Left renal cortex interstitium (tissue), 4 donors: ENCODE results near the gene ACAN. TPM values are rescaled to one million over a fixed set of nuclear protein-coding genes. Genes with fewer than 3 reads are reported as not detected.

Experiments
- DNase-seq, 4 donors: peaks; one replicate each; pipeline ENCODE4 v3.0.0-alpha.2; 2013; ENCODE audit warnings: low read depth in 4 of 4, low spot score in 2 of 4, missing footprints in 1 of 4
- polyA plus RNA-seq, 4 donors: library from polyadenylated mRNA; unstranded; fragments of 120-200 nt; gene quantifications; one replicate each; pipeline ENCODE4 v1.2.1, GENCODE V29; 2013; ENCODE audit not compliant: insufficient read length in 4 of 4

ACAN gene
- polyA plus RNA-seq, 4 donors = 2.2 to 5.2 (median 3.9) TPM

- no peak for DNase-seq
Observed at GRCh38 chr15:88800026-88800425, 3.2 kb upstream of the ACAN start.

- no peak for DNase-seq
Observed at GRCh38 chr15:88800738-88801137, 2.5 kb upstream of the ACAN start.

DNA sequence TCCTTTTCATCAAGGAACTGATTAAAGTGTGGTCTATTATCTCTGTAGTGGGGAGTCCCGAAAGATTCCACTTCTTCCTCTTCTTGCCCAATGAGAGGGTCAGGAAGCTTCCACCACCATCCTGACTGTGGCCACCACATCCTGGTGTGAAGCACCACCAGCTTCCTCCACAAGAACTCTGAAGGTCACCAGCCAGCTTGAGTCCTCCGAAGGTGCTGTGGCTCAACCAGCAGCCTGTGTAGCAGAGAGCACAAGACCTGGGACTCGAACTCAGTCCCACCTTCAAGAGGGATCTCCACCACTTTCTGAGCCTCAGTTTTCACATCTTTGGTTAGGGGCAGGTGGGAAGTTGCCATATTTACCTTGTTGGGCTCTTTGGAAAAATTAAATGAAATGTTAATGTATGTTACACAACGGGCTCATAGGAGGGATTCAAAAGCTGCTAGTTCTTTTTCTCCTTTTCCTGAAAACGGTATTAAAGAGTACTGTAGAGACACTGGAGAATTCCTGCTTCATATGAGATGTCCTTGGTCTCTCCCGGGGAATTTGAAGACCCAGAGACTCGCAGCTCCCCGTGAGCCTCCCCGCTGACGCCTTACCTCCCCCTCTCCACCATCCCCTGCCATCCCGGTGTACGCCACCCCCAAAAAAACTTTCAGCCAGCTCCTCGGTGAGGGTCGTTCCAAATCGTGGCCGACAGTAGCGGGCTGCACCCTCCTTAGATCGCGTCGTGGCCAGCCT, 816 bp upstream of the ACAN start:
- DNase-seq = no peak

DNA sequence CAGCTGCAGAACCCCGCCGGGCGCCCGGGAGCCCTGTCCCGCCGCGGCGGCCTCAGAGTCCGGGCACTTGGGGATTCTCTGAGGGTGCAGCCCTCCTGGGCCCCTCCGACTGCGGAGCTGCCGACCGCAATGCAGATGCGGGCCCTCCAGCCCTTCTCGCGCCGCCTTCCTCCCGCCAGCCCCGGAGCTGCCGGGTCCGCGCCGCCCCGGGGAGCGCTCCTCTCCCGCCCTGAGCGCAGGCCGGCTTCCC, 320 bp upstream of the ACAN start:
- DNase-seq = no peak

GRCh38 chr15:88803920-88804247, 648 bp downstream of the ACAN start:
- DNase-seq = no peak

GRCh38 chr15:88804257-88804656, 1.0 kb downstream of the ACAN start:
- DNase-seq = no peak

GRCh38 chr15:88805031-88805780, 2.0 kb downstream of the ACAN start:
- DNase-seq = no peak

- no peak for DNase-seq
Observed at GRCh38 chr15:88810446-88810845, 7.2 kb downstream of the ACAN start.

- no peak for DNase-seq
Observed at GRCh38 chr15:88812133-88812532, 8.9 kb downstream of the ACAN start.

- DNase-seq = no peak
Observed at GRCh38 chr15:88813960-88814359, 10.7 kb downstream of the ACAN start.

DNA sequence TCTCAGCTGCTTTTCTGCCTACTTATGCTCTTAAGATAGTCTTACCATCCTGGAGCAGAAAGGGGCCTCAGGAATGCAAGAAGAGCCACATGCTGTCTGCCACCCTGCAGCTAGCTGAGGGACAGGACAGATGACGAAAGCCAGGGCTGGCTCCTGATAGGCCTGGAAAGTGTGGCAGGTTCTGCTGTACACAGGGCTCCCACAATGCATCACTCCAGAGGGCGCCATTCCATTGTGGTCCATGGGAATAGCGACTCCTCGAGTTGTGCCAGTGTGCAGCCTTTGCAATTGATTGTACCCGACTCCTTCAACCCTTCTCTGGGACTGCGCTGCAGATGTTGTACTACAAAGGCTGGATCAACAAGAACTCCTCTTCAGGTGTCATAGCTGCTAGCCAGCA, 11.2 kb downstream of the ACAN start:
- no peak for DNase-seq

DNA sequence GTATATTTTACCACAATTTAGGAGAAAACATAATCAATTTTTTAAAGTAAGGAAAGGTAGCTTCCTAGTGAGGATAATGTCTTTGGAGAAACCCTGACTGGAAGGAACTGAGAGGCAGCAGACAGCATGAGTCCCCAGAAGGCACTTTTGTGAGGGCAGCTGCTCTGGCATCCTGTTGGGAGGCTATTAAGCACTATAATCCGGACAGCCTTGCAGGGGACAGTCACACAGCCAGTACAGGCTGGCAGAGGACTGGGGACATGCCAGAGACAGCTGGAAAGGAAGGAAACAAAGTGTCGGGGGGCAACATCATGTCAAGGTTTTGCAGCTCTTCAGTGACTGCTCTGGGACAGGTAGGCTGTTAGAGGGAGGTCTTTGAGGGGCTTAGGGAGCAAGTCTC, 15.7 kb downstream of the ACAN start:
- no peak for DNase-seq

- no peak for DNase-seq
Observed at GRCh38 chr15:88821993-88822392, 18.8 kb downstream of the ACAN start.

GRCh38 chr15:88828791-88829190, 25.6 kb downstream of the ACAN start:
- DNase-seq = no peak

- DNase-seq = no peak
Observed at GRCh38 chr15:88830016-88830415, 26.8 kb downstream of the ACAN start.

GRCh38 chr15:88832820-88833730, 29.8 kb downstream of the ACAN start:
- peak in 1 of 4 donors; percentile 9 for DNase-seq

GRCh38 chr15:88833731-88834100, 30.5 kb downstream of the ACAN start:
- DNase-seq = peak in 1 of 4 donors; percentile 8

DNA sequence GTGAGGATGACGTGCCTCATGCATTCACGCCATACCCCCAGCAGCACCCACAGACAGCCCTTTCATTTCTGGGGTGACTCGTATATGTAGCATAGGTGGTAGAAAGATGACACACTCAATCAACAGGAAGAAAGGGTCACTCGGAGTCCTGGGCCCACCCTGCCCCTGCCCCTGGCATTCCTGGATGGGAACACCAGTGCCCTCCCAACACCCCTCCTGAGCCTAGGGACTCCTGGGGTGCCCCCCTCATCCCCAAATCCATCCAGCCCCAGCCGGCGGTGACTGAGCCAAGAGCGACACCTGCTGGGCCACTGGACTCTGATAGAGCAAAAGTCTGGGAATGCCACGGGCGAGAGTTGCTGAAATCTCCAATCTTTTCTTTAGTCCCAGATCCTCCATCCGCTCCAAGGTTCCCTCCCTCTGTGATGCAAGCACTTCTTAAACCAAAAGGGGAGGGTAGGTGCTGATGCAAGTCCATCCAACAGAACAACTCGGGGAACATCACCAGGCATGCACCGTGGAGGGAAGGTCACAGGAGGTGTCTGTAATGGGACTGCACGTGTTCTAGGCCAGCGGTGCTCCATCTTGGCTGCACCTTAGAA, 31.1 kb downstream of the ACAN start:
- peak in 1 of 4 donors; percentile 25 for DNase-seq

DNA sequence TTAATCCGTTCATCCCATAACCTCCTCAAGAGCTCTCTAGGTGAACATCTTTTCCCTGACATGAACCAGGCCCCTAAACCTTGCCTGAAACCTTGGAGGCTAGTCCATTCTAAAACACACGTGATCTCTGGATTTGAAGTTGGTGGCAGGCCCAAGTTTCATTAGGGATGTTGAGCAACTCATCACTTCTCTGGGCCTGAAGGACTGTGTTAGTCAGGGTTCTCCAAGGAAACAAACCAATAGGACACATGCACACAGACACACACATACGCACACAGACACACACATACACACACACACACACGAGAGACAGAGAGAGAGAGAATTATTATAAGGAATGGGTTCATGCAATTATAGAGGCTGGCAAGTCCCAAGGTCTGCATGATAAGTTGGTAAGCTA, 31.9 kb downstream of the ACAN start:
- no peak for DNase-seq

GRCh38 chr15:88835646-88836045, 32.4 kb downstream of the ACAN start:
- no peak for DNase-seq

- DNase-seq = no peak
Observed at GRCh38 chr15:88838667-88839066, 35.4 kb downstream of the ACAN start.
